Common myeloid progenitor, CD34-positive (primary cell): Measurements from ENCODE around the gene C2CD3. TPM values are rescaled to one million over a fixed set of nuclear protein-coding genes. Genes with fewer than 3 reads are reported as not detected.

Experiments
- CTCF ChIA-PET: fragments of 350-600 bp; sonication (Branson Sonifier 250); formaldehyde crosslinking; loops from one replicate; lab custom pipeline; 2021; ENCODE audit warnings: antibody characterized with exemption; lab: Charles Lee
- POLR2A ChIA-PET: fragments of 350-600 bp; sonication (Branson Sonifier 250); formaldehyde crosslinking; loops from one replicate; lab custom pipeline; 2021; ENCODE audit warnings: antibody characterized with exemption; lab: Charles Lee
- DNase-seq, 3 donors: peaks; one replicate each; pipeline versions ENCODE4 v3.0.0 to v3.0.0-alpha.2; 2013
- H3K27ac ChIP-seq, 2 experiments: 1 replicate in 1 of 2; 2 replicates in 1 of 2; pipeline ENCODE4 v1.7.0; 2013; ENCODE audit warnings: inconsistent platforms in 2 of 2, low read length in 2 of 2, mild to moderate bottlenecking in 2 of 2, low read depth in 1 of 2, moderate library complexity in 1 of 2; ENCODE audit not compliant: severe bottlenecking in 2 of 2, insufficient read depth in 1 of 2, poor library complexity in 1 of 2
- H3K27me3 ChIP-seq, 5 experiments: replicated peaks in 2 of 5; 1 replicate in 3 of 5; 2 replicates in 2 of 5; pipeline versions ENCODE4 v1.6.1 to v1.7.0; 2013; ENCODE audit warnings: low read length in 4 of 5, mild to moderate bottlenecking in 2 of 5, moderate library complexity in 2 of 5, inconsistent platforms in 1 of 5; ENCODE audit not compliant: insufficient read depth in 5 of 5, control insufficient read depth in 4 of 5
- H3K36me3 ChIP-seq, 4 experiments: 1 replicate in 2 of 4; 2 replicates in 2 of 4; pipeline versions ENCODE4 v1.6.1 to v1.7.0; 2013; ENCODE audit warnings: low read length in 3 of 4, control low read depth in 1 of 4, mild to moderate bottlenecking in 1 of 4; ENCODE audit not compliant: control insufficient read depth in 4 of 4, insufficient read depth in 4 of 4
- H3K4me1 ChIP-seq, 4 experiments: 1 replicate in 3 of 4; 2 replicates in 1 of 4; pipeline versions ENCODE4 v1.6.1 to v1.7.1; 2013; ENCODE audit warnings: low read length in 3 of 4, mild to moderate bottlenecking in 3 of 4, control low read depth in 1 of 4, inconsistent platforms in 1 of 4, moderate library complexity in 1 of 4; ENCODE audit not compliant: control insufficient read depth in 4 of 4, insufficient read depth in 4 of 4; ENCODE audit errors: control extremely low read depth in 1 of 4
- H3K4me3 ChIP-seq, 7 experiments: 1 replicate in 4 of 7; 2 replicates in 3 of 7; pipeline versions ENCODE4 v1.5.1 to v1.7.0; 2013; ENCODE audit warnings: mild to moderate bottlenecking in 7 of 7, low read length in 6 of 7, moderate library complexity in 6 of 7, inconsistent platforms in 2 of 7, low read depth in 2 of 7, control low read depth in 1 of 7; ENCODE audit not compliant: insufficient read depth in 4 of 7, control insufficient read depth in 1 of 7; ENCODE audit errors: extremely low read depth in 1 of 7
- H3K9me3 ChIP-seq, 5 experiments: 1 replicate in 4 of 5; 2 replicates in 1 of 5; pipeline versions ENCODE4 v1.6.1 to v1.7.1; 2013; ENCODE audit warnings: low read length in 4 of 5, mild to moderate bottlenecking in 2 of 5, inconsistent platforms in 1 of 5, low read depth in 1 of 5, moderate library complexity in 1 of 5; ENCODE audit not compliant: control insufficient read depth in 4 of 5, insufficient read depth in 2 of 5; ENCODE audit errors: control extremely low read depth in 1 of 5
- WGBS: methylation state at CpG from one replicate; pipeline ENCODE4 v1.1.5; 2013; ENCODE audit not compliant: insufficient coverage; 5-methylcytosine and 5-hydroxymethylcytosine counted together
- polyA plus RNA-seq: library from polyadenylated mRNA; unstranded; fragments of 120-200 nt; gene quantifications from one replicate; pipeline ENCODE4 v1.2.1, GENCODE V29; 2013

C2CD3 gene, protein sequence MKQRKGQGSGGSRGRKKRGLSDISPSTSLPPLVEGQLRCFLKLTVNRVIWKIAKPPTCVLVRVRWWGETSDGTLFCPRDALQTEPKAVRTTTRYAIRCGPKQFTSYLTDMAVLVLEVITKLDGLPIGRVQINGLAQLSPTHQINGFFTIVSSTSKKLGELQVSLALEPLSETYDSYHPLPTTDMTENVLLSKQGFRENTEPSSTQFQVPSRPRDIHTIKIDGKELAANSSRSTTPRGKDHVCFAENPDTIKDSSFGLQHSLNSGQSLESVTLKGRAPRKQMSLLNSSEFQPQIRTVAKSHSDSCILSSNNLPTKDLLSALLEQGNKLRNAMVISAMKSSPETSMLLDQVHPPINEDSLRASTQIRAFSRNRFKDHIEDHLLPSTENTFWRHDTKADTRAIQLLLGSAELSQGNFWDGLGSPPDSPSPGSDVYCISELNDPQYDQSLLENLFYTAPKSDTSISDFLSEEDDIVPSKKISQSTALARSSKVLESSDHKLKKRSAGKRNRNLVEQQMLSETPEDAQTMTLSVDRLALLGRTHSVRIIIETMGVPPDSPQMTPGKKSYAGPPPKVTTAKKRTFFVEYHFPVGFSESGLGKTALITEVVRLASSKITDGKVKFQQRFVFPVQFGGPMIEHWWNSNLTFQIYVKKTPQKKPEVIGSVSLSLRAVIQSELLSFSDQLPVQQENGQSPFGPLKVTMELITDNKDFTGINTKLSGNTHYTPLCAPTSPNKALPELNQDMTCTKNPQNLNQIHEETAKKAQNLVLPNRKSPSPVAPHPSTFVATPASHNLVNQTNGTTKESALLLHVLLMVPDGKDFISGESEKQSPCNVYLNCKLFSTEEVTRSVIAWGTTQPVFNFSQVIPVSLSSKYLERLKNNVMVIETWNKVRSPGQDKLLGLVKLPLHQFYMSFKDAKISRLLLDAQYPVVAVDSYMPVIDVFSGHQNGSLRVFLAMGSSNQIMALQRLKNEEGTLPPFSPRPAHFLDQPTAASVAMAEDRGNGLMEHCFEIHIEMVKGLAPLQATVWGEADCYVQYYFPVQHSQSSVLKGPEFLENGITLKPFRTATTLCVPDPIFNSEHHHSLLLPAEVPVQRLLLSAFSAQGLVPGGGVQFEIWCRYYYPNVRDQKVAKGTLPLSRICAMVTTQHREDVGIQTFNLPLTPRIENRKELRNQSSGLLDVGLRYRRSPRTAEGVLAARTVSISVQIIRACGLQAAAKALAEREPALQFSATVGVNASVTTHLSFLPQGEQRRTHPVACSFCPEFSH (N-terminal part only)
- polyA plus RNA-seq: 23.1 TPM

DNA sequence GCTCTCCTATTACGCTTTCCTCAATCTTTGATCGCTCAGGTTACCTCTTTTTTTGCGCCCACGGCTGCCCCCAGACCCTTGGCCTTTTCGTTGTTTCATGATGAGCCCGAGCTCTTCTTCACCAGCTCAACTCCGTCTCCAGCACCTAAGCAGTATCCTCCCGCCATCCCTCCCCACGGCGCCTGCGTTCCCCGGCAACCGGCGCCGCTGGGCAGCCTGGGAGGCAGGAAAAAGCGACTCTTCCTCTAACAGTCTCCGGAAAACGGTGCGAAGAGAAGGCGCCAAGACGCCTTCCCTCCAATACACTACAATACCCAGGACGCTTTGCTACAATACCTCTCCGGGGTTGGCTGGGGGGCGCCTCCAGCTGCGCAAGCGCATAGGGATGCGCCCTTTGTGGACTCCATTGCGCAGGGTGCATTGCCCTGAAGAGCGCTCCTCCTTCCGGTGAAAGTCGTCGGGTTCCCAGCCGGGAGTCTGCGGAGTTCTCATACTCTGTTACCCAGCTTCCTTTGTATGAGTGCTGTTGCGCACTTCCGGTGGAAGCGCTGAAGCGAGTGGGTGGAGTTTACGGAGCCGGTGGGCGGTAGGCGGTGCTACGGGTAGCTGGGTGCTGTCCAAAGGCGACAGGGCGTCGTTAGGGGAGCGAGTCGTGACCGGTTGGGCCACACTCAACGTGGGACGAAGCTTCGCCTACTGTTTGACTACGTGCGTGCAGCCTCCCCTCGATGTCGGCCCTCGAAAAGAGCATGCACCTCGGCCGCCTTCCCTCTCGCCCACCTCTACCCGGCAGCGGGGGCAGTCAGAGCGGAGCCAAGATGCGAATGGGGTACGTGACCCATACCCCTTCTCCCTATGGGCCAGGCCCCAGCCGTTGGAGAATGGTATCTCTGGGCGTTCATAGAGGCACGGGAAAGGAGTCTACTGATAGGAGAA lies at the start of gene C2CD3, which contains the start of gene PPME1:
Gene C2CD3, minus strand, starts transcription at position 309 of the 936 bp plus-strand sequence. Its CDS starts 210 bp downstream, at position 99.
Gene PPME1, plus strand, starts transcription at position 596 of the 936 bp plus-strand sequence. Its CDS starts 133 bp downstream, at position 729.
- CTCF ChIA-PET: interaction anchor here (0.6 to 2.4 kb wide), 3 partner anchors 9 to 259 kb away, joined by 3 to 10 read pairs (median 6); no protein-coding TSS in a partner anchor
- Histone ChIP-seq H3K36me3 (peaks cover 6 to 21% (median 14%) of the 10 kb centered on the region in 4 experiments), H3K27me3 (no peaks in the 10 kb centered on the region), H3K27ac (peak within 1 kb of the TSS; percentile 70 to 90), H3K9me3 (no peaks in the 10 kb centered on the region), H3K4me3 (peak within 1 kb of the TSS; percentile 84 to 99 (median 93)), H3K4me1 (peaks cover 16 to 30% (median 22%) of the 10 kb centered on the region in 4 experiments)
- peak; percentile 100 for DNase-seq
- POLR2A ChIA-PET: no interaction called here
- 0% methylated on average over 47 of the region's 68 CpGs for WGBS

DNA sequence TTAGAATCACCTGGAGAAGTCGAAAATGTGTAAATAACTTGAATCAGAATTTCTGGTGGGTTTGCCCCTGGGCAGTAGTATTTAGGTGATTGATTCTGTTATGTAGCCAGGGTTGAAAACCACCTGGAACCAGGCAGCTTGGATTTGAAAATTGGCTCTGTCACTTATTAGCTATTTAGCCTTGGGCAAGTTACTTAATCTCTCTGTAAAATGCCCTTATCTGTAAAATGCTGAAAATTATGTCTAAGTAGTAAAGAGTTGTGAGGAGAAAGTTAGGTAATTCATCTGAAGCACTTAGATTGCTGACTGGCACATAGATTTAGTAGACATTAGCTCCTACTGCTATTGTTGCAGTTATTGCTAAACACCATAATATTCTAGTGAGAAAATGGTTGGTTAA lies 49.6 kb upstream of the C2CD3 start:
- CTCF ChIA-PET: no interaction called here
- WGBS: 100% methylated on average over 1 of the region's 1 CpG
- Histone ChIP-seq H3K4me3 (no peak overlapping the region), H3K27me3 (no peaks in the 10 kb centered on the region), H3K4me1 (no peaks in the 10 kb centered on the region), H3K9me3 (peaks cover 0 to 3% (median 2%) of the 10 kb centered on the region in 5 experiments), H3K36me3 (peaks cover 0 to 6% (median 3%) of the 10 kb centered on the region in 4 experiments), H3K27ac (no peak overlapping the region)
- POLR2A ChIA-PET: no interaction called here
- no peak for DNase-seq

DNA sequence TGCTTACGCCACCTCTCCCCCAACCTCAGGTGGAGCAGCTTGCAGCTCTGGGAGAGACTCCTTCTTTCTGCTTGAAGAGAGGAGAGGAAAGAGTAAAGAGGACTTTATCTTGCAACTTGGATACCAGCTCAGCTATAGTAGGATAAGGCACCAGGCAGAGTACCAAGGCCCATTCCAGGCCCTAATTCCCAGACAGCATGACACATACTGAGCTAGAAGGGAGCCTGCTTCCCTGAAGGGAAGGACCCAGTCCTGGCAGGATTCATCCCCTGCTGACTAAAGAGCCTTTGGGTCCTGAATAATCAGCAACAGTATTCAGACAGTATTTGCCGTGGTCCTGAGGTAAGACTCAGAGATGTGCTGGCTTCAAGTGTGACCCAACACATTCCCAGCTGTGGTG lies 41.7 kb upstream of the C2CD3 start:
- Histone ChIP-seq H3K9me3 (peaks cover 0 to 24% (median 9%) of the 10 kb centered on the region in 5 experiments), H3K27me3 (no peaks in the 10 kb centered on the region), H3K27ac (no peak overlapping the region), H3K4me1 (no peaks in the 10 kb centered on the region), H3K36me3 (peaks cover 4 to 57% (median 24%) of the 10 kb centered on the region in 4 experiments), H3K4me3 (no peak overlapping the region)
- 100% methylated on average over 1 of the region's 2 CpGs for WGBS
- ChIA-PET CTCF (no interaction called here), POLR2A (no interaction called here)
- DNase-seq: no peak

DNA sequence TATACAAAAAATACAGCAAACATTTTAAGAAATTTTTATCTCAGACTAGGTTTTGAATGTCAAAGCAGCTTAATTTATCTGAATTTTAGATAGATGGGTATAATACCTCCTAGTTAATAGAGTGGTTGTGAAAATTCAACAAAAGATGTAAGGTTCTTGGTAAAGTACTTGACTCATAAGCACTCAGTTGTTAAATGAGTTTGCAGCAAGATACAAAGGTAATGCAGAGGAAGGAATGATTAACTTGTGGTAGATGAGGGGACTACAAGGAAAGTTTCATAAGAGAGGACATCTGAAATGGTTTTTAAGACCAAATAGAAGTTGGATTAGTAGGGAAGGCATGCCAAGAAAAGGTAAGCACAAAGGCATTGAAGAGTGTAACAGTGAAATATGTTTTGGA lies 37.7 kb upstream of the C2CD3 start:
- H3K27me3 ChIP-seq: no peaks in the 10 kb centered on the region
- no peak overlapping the region for H3K27ac ChIP-seq
- peaks cover 12 to 58% (median 29%) of the 10 kb centered on the region in 4 experiments for H3K36me3 ChIP-seq
- no peaks in the 10 kb centered on the region for H3K4me1 ChIP-seq
- no peak overlapping the region for H3K4me3 ChIP-seq
- DNase-seq: no peak
- CTCF ChIA-PET: no interaction called here
- H3K9me3 ChIP-seq: peaks cover 0 to 13% (median 4%) of the 10 kb centered on the region in 5 experiments
- POLR2A ChIA-PET: no interaction called here

DNA sequence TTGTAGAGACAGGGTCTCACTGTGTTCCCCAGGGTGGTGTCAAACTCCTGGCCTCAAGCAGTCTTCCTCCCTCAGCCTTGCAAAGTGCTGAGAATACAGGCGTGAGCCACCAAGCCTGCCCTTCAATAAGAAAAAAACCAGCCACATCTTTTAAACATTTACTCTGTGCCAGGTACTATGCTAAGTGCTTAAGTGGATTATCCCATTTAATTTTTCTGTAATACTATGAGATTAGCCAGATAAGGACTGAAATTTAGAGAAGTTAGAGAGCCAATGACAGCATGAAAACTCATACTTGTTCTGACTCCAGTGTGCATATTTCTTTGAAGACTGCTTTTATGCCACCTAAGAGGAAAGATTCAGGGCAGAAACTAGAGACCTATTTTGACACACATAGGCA lies 35.9 kb upstream of the C2CD3 start:
- DNase-seq: no peak
- Histone ChIP-seq H3K4me1 (no peaks in the 10 kb centered on the region), H3K27me3 (no peaks in the 10 kb centered on the region), H3K4me3 (no peak overlapping the region), H3K9me3 (no peaks in the 10 kb centered on the region), H3K27ac (no peak overlapping the region), H3K36me3 (peaks cover 10 to 42% (median 19%) of the 10 kb centered on the region in 4 experiments)
- ChIA-PET CTCF (no interaction called here), POLR2A (no interaction called here)
- no CpG with 5 or more reads among the region's 1 CpG for WGBS

DNA sequence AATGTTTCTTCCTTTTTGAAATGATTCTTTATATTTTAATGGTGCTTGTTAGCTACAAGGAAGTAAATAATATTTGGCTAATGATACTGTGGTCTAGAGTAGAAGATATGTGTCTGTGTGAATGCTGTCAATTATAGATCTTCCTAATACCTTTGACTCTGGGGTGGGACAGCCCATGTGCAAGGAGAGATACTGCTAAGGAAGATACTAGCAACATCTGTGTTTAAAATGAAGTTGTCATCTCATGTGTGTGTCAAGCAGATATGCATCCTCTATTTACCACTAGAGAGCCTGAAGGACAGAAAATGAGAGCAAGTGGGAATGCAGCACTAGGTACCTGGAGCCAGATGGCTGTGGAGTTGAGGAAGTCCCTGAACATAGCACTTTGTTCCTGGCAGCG lies 34.4 kb upstream of the C2CD3 start:
- DNase-seq: peak in 1 of 3 donors; percentile 4
- Histone ChIP-seq H3K27me3 (no peaks in the 10 kb centered on the region), H3K36me3 (peaks cover 10 to 35% (median 17%) of the 10 kb centered on the region in 4 experiments), H3K4me1 (no peaks in the 10 kb centered on the region), H3K9me3 (no peaks in the 10 kb centered on the region), H3K4me3 (no peak overlapping the region), H3K27ac (no peak overlapping the region)
- ChIA-PET CTCF (no interaction called here), POLR2A (no interaction called here)
- no CpG with 5 or more reads among the region's 1 CpG for WGBS
